GM12873 (cell line): ENCODE results near the gene BEST1.

Experiments used
- TF ChIP-seq, protein P1 (sequence below): IDR thresholded peaks from 2 replicates; pipeline ENCODE4 v1.5.1; 2012; ENCODE audit warnings: low read depth, mild to moderate bottlenecking, moderate library complexity, low read length, control low read depth; ENCODE audit not compliant: insufficient read depth; ENCODE audit errors: missing control alignments

The BEST1 gene

DNA sequence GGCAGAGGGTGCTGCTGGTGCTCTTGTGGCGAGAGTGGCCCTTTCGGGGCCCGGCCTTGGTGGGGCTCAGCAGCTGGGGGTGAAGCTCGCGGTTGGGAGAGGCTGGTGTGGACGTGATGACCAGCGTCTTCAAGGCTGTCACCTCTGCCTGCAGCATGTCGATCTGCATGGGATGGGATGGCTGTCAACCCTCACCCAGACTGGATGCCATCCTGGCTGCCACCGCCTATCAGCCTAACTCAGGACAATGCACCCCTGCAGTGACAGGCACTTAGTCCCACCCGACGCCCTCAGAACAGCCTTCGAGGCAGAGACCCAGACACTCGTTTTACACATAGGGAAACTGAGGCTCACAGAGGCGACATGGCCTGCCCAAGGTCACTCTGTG is 43.6 kb upstream of the BEST1 start:
- TF ChIP-seq, protein P1, sequence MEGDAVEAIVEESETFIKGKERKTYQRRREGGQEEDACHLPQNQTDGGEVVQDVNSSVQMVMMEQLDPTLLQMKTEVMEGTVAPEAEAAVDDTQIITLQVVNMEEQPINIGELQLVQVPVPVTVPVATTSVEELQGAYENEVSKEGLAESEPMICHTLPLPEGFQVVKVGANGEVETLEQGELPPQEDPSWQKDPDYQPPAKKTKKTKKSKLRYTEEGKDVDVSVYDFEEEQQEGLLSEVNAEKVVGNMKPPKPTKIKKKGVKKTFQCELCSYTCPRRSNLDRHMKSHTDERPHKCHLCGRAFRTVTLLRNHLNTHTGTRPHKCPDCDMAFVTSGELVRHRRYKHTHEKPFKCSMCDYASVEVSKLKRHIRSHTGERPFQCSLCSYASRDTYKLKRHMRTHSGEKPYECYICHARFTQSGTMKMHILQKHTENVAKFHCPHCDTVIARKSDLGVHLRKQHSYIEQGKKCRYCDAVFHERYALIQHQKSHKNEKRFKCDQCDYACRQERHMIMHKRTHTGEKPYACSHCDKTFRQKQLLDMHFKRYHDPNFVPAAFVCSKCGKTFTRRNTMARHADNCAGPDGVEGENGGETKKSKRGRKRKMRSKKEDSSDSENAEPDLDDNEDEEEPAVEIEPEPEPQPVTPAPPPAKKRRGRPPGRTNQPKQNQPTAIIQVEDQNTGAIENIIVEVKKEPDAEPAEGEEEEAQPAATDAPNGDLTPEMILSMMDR = no peak

DNA sequence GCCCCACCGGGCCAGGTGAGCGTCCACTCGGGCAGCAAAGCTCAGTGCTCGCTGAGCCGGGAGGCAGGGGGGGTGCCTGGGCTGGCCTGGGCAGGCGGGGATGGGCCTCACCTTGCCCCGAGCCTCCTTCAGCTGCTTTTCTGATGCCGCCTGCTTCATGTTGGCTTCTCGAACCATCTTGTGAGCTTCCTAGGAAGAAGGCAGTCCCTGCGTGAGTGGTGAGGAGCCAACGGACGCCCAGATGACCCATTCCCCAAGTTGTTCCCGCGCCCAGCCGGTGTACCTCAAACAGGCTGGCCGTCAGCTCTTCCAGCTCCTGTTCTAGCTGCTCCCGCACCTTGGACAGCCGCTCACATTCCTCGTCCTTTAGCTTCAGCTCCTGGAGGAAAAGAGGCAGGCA is 42.9 kb upstream of the BEST1 start:
- TF ChIP-seq, protein P1 = no peak

DNA sequence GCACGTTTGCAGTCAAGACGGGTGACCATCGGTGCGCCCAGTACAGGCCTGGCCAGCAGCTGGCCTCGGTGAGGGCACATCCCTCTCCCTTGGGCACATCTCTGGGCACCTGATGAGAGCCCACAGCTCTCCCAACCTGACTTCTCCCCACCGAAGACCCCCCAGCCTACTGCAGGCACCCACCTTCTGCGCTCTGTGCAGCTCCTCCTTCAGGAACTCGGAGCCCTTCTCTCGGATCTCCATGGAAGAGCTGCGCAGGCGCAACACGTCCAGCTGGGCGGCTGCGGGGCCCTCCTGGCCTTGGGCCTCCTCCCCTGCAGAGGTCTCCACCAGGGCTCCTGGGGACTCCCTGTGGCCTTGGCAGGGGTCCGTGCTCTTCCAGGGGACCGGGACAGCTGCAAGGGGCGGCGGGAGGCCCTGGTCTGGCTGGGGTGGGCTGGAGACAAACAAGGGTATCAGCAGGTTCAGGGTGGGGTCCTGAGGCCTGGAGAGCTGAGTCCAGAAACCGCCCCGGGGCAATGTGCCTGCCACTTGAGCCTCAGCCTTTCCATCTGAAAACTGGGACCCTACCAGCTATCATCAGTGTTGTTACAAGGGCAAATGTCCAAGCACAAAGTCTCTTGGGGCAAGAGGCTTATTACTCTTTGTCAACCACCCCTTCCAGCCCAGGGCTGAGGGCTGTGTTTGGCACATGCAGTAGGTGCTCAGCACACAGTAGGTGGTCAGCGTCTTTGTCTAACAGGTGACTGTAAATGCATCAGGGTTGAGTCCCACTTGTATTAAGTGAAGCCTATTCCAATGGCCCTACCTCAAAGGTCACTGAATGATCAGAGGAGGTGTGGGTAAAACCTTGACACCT is 42.1 kb upstream of the BEST1 start:
- TF ChIP-seq, protein P1 = no peak

DNA sequence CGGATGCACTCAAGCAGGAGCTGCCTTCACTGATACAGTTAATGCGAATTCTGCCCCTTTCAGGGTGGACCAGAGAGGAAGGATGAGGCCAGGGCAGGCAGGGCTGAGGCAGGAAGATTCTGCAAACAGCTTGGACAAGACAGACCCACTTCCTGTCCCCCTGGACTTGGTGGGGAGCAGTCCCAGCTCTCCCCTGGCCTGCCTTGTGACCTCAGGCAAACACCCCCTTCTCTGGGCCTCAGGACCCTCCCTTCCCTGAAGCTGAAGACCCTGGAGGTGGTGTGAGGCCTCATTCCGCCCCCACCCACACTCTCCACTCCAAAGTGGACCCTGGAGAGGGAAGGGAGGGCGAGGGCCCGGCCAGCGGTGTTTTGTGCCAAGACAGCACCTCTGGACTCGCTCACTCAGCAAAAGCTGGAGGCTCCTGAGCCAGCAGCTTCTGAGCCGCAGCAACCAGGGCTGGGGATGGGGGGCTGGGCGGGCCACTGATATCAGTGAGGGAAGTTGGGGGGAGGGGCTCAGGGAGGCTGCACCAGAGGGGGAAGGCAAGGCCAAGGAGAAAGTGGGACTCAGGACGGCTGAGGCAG is 41.3 kb upstream of the BEST1 start:
- TF ChIP-seq, protein P1 = no peak

DNA sequence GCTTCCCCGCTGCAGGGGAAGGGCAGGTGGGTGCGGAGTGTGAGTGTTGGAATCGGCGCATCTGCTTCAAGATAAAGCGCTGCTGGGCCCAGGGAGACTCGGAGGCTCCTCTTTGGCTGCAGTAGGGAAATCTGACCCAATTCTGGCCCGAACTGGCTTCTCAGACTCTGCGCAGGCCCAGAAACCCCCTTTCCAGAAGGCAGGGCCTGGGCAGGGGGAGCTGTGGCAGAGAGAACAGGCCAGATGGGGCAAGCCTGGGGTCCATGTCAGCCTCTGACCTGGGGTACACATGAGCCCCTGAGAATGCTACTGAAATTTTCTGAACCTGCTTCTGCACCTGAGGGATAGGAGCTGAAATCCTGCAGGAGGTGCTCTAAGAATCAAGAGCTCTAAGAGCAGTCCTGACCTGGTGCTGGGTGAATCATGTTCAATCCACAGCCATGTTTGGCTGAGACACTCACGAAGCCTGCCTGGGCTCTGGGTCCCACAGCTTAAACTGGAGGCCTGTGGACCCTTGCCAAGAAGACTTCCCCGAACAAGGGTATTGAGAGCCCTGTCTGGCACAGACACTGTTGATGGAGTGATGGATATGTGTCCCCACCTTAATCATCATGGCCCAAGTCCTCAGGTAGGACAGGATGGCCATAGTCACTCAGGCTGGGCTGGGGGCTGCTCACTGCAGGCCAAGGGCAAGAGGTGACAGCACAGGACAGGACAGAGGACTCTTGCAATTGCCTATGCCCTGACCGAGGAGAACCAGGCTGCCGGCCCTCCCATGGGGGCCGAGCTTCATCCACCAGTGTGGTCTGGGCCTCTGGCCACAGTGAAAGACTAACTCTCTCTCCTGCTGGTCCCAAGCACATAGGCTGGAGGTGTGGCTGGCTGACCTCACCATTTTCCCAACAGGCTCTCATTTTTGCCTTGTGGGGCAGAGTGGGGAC is 39.7 kb upstream of the BEST1 start:
- TF ChIP-seq, protein P1 = no peak

DNA sequence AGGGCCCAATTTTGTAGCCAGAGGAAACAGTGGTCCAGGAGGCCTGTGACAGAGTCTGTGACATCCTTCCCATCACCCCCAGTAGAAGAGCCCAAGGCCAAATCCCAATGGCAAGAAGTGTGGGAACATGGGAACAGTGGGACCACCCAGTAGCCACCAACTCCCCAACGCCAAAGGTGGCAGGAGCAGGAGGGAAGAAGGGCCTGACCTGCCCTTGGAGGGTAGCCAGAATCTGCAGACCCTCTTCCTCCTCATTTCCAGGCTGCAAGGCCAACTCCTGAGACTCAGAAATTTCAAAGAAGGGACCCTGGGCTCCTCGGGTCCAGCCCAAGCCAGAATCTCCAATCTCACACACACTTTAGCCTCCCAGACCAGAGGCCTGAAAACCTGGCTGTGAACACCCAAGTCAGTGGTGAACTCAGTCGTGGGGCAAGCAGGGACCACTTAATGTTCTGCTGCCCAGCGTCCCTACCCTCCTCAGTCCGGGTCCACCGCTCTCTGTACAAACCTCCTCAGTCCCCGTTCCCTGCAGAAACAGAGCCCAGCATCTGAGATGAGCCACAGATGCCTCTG is 38.9 kb upstream of the BEST1 start:
- TF ChIP-seq, protein P1 = no peak
